Esophagus squamous epithelium (tissue), 4 donors: Measurements from ENCODE around the gene TRPC4.

Source experiments
- CTCF ChIP-seq, 6 experiments: fragments of 450-650 bp in 4 of 6; fragments of 200-600 bp in 2 of 6; sonication (generic) in 2 of 6; IDR thresholded peaks; one replicate each; pipeline ENCODE4 v1.5.1; 2016 to 2019; ENCODE audit warnings: antibody characterized with exemption in 6 of 6, mild to moderate bottlenecking in 4 of 6, moderate library complexity in 4 of 6
- POLR2A ChIP-seq, 4 donors: fragments of 450-650 bp; IDR thresholded peaks; one replicate each; pipeline ENCODE4 v1.6.1; 2017; ENCODE audit warnings: antibody characterized with exemption in 4 of 4, mild to moderate bottlenecking in 4 of 4, moderate library complexity in 3 of 4

- TF ChIP-seq CTCF (IDR thresholded peaks at IDR 0.05) (no peak), POLR2A (IDR thresholded peaks at IDR 0.05) (no peak)
Observed at GRCh38 chr13:37648609-37649008, 221.0 kb downstream of the TRPC4 start.
